Sigmoid colon (tissue), 4 donors: ENCODE results near the gene MFAP5.

Experiments used
- CTCF ChIP-seq, 4 experiments: fragments of 450-650 bp in 3 of 4; fragments of 200-600 bp in 1 of 4; IDR thresholded peaks; one replicate each; pipeline ENCODE4 v1.5.1; 2016 to 2019; ENCODE audit warnings: antibody characterized with exemption in 4 of 4, mild to moderate bottlenecking in 3 of 4, moderate library complexity in 2 of 4
- POLR2A ChIP-seq, 2 donors: fragments of 450-650 bp; IDR thresholded peaks; one replicate each; pipeline ENCODE4 v1.6.1; 2016; ENCODE audit warnings: antibody characterized with exemption in 2 of 2, mild to moderate bottlenecking in 2 of 2, moderate library complexity in 2 of 2
- POLR2AphosphoS5 ChIP-seq, 4 donors: sonication (generic); formaldehyde crosslinking; IDR thresholded peaks; one replicate each; pipeline ENCODE4 v1.6.1; 2017; ENCODE audit warnings: antibody characterized with exemption in 4 of 4

GRCh38 chr12:8636581-8636980 is 26.0 kb downstream of the MFAP5 start:
- TF ChIP-seq CTCF (IDR thresholded peaks at IDR 0.05) (no peak), POLR2A (IDR thresholded peaks at IDR 0.05) (no peak), POLR2AphosphoS5 (IDR thresholded peaks at IDR 0.05) (no peak)
